Effector memory CD8-positive, alpha-beta T cell (primary cell): ENCODE data around the gene SNRNP48.

Experiments
- ATAC-seq: fragments of 150-1000 bp; cut with Tn5 transposase; replicated peaks from 2 replicates; pipeline ENCODE4 v1.10.0; 2021; ENCODE audit warnings: mild to moderate bottlenecking, moderate library complexity
- DNase-seq, 3 experiments: peaks; one replicate each; pipeline ENCODE4 v3.0.0; 2021
- H3K27ac Mint-ChIP-seq, 2 donors: one replicate each; pipeline ENCODE4 v1.8.0; 2022; ENCODE audit warnings: mild to moderate bottlenecking in 2 of 2, mixed read lengths in 2 of 2, moderate library complexity in 2 of 2
- H3K27me3 Mint-ChIP-seq, 2 donors: one replicate each; pipeline ENCODE4 v1.8.0; 2022; ENCODE audit warnings: mixed read lengths in 2 of 2
- H3K36me3 Mint-ChIP-seq: one replicate; pipeline ENCODE4 v1.8.0; 2022; ENCODE audit warnings: mild to moderate bottlenecking, moderate library complexity, mixed read lengths; ENCODE audit not compliant: insufficient read depth
- H3K4me1 Mint-ChIP-seq, 2 donors: one replicate each; pipeline ENCODE4 v1.8.0; 2022; ENCODE audit warnings: low read depth in 2 of 2, mixed read lengths in 2 of 2
- H3K4me3 Mint-ChIP-seq, 2 donors: one replicate each; pipeline ENCODE4 v1.8.0; 2022; ENCODE audit warnings: mild to moderate bottlenecking in 2 of 2, mixed read lengths in 2 of 2, moderate library complexity in 2 of 2
- H3K9me3 Mint-ChIP-seq, 2 donors: one replicate each; pipeline ENCODE4 v1.8.0; 2022; ENCODE audit warnings: mixed read lengths in 2 of 2

SNRNP48 gene

DNA sequence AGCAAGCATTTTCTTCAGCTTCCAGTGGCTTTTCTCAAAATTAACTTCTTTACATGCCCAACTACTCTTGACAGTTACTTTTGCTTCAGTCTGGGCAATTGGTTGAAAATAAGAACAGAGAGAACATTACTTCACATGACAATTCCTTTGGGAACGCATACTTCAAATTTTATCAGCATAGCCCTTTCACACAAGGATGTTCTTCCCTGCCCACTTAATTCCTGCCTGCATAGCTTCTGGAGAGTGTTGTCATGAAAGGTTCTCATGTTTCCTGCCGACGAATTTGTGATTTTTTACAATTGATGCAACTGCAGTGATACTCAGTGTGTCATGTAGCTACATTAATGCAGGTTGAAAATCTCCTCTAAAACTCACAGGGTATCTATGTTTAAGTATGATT lies 22.0 kb upstream of the SNRNP48 start:
- Mint-ChIP-seq H3K27me3 (peaks cover 75 to 91% of the 10 kb centered on the region in 2 donors), H3K4me1 (no peaks in the 10 kb centered on the region), H3K4me3 (no peak overlapping the region), H3K27ac (no peak overlapping the region), H3K9me3 (no peaks in the 10 kb centered on the region), H3K36me3 (peaks cover 2% of the 10 kb centered on the region)
- ATAC-seq (no peak), DNase-seq (no peak)

- Mint-ChIP-seq H3K27me3 (peaks cover 72 to 91% of the 10 kb centered on the region in 2 donors), H3K4me3 (no peak overlapping the region)
- no peak for DNase-seq
These were observed 20.9 kb upstream of the SNRNP48 start for GRCh38 chr6:7569082-7569481.

GRCh38 chr6:7572213-7572943 lies 17.6 kb upstream of the SNRNP48 start:
- Mint-ChIP-seq H3K9me3 (no peaks in the 10 kb centered on the region), H3K36me3 (no peaks in the 10 kb centered on the region), H3K4me1 (no peaks in the 10 kb centered on the region), H3K27ac (no peak overlapping the region), H3K4me3 (no peak overlapping the region), H3K27me3 (peaks cover 53 to 72% of the 10 kb centered on the region in 2 donors)
- ATAC-seq (no peak), DNase-seq (no peak)

More at GRCh38 chr6:7569082-7569481, 20.9 kb upstream of the SNRNP48 start:
- H3K36me3 Mint-ChIP-seq, result peaks cover 2% of the 10 kb centered on the region
- H3K27ac Mint-ChIP-seq, result no peak overlapping the region
- H3K9me3 Mint-ChIP-seq, result no peaks in the 10 kb centered on the region
- H3K4me1 Mint-ChIP-seq, result no peaks in the 10 kb centered on the region
- no peak for ATAC-seq

DNA sequence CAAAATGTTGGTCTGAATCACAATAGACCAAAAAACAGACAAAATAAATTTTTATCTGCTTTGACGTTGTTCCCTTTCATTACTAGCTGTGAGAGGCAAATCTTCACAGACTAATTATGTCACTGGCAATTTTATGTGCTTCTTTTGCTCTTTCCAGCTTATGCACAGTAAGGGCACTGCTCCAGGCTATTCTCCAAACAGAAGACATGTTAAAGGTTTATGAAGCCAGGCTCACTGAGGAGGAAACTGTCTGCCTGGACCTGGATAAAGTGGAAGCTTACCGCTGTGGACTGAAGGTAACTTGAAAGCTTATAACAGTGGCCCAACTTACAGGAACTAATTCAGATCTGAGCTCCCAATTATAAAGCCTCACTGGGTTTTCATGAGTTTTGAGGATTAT lies 15.5 kb upstream of the SNRNP48 start:
- ATAC-seq (no peak), DNase-seq (no peak)
- no peaks in the 10 kb centered on the region for H3K36me3 Mint-ChIP-seq
- H3K4me3 Mint-ChIP-seq, result no peak overlapping the region
- H3K27ac Mint-ChIP-seq, result no peak overlapping the region
- peaks cover 39 to 61% of the 10 kb centered on the region in 2 donors for H3K27me3 Mint-ChIP-seq
- no peaks in the 10 kb centered on the region for H3K9me3 Mint-ChIP-seq
- H3K4me1 Mint-ChIP-seq, result no peaks in the 10 kb centered on the region

GRCh38 chr6:7578516-7578915 lies 11.5 kb upstream of the SNRNP48 start:
- no peak overlapping the region for H3K27ac Mint-ChIP-seq
- no peaks in the 10 kb centered on the region for H3K4me1 Mint-ChIP-seq
- no peaks in the 10 kb centered on the region for H3K9me3 Mint-ChIP-seq
- ATAC-seq (no peak), DNase-seq (no peak)
- no peak overlapping the region for H3K4me3 Mint-ChIP-seq
- no peaks in the 10 kb centered on the region for H3K36me3 Mint-ChIP-seq
- H3K27me3 Mint-ChIP-seq, result peaks cover 23 to 31% of the 10 kb centered on the region in 2 donors

DNA sequence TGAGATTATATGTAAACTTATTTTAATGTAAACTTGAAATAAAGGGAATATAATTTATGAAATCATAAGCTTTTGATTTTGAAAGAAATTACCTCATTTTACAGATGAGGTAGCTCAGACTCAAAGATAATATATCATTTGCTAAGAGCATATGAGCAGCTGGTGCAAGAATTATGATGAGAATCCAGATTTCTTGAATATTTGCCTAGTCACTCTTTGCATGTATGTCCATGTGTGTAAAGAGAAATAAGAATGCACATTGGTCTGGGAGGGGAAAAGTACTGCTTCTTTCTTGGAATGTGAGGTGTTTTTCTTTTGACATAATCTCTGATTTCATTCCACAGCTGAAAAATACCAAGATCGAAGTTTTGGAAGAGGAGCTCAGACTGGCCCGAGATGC lies 11.1 kb upstream of the SNRNP48 start:
- Mint-ChIP-seq H3K4me3 (no peak overlapping the region), H3K9me3 (no peaks in the 10 kb centered on the region), H3K36me3 (no peaks in the 10 kb centered on the region), H3K27me3 (peaks cover 20 to 28% of the 10 kb centered on the region in 2 donors), H3K27ac (no peak overlapping the region), H3K4me1 (no peaks in the 10 kb centered on the region)
- ATAC-seq (no peak), DNase-seq (no peak)

DNA sequence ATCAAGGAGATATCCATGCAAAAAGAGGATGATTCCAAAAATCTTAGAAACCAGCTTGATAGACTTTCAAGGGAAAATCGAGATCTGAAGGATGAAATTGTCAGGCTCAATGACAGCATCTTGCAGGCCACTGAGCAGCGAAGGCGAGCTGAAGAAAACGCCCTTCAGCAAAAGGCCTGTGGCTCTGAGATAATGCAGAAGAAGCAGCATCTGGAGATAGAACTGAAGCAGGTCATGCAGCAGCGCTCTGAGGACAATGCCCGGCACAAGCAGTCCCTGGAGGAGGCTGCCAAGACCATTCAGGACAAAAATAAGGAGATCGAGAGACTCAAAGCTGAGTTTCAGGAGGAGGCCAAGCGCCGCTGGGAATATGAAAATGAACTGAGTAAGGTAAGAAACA lies 10.1 kb upstream of the SNRNP48 start:
- no peaks in the 10 kb centered on the region for H3K36me3 Mint-ChIP-seq
- peaks cover 20 to 31% of the 10 kb centered on the region in 2 donors for H3K27me3 Mint-ChIP-seq
- DNase-seq, result no peak
- ATAC-seq, result no peak
- H3K27ac Mint-ChIP-seq, result no peak overlapping the region
- H3K9me3 Mint-ChIP-seq, result no peaks in the 10 kb centered on the region
- no peak overlapping the region for H3K4me3 Mint-ChIP-seq
- H3K4me1 Mint-ChIP-seq, result no peaks in the 10 kb centered on the region

DNA sequence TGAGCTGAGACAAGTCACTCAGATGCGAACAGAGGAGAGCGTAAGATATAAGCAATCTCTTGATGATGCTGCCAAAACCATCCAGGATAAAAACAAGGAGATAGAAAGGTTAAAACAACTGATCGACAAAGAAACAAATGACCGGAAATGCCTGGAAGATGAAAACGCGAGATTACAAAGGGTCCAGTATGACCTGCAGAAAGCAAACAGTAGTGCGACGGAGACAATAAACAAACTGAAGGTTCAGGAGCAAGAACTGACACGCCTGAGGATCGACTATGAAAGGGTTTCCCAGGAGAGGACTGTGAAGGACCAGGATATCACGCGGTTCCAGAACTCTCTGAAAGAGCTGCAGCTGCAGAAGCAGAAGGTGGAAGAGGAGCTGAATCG lies 9.5 kb upstream of the SNRNP48 start:
- no peak for ATAC-seq
- Mint-ChIP-seq H3K4me3 (no peak overlapping the region), H3K27ac (no peak overlapping the region), H3K9me3 (no peaks in the 10 kb centered on the region), H3K27me3 (peaks cover 20 to 37% of the 10 kb centered on the region in 2 donors), H3K36me3 (no peaks in the 10 kb centered on the region), H3K4me1 (no peaks in the 10 kb centered on the region)
- DNase-seq, result no peak

- no peak for DNase-seq
- H3K36me3 Mint-ChIP-seq, result no peaks in the 10 kb centered on the region
- no peaks in the 10 kb centered on the region for H3K9me3 Mint-ChIP-seq
- no peak for ATAC-seq
- H3K27me3 Mint-ChIP-seq, result peaks cover 20 to 37% of the 10 kb centered on the region in 2 donors
- no peak overlapping the region for H3K4me3 Mint-ChIP-seq
- H3K27ac Mint-ChIP-seq, result no peak overlapping the region
- no peaks in the 10 kb centered on the region for H3K4me1 Mint-ChIP-seq
These were observed 8.9 kb upstream of the SNRNP48 start for GRCh38 chr6:7580927-7581618.

- Mint-ChIP-seq H3K4me1 (peaks cover 8 to 11% of the 10 kb centered on the region in 2 donors), H3K27me3 (peaks cover 10 to 26% of the 10 kb centered on the region in 2 donors), H3K27ac (no peak overlapping the region), H3K9me3 (no peaks in the 10 kb centered on the region), H3K36me3 (peaks cover under 1% of the 10 kb centered on the region), H3K4me3 (no peak overlapping the region)
- no peak for ATAC-seq
- DNase-seq, result no peak
These were observed 4.6 kb upstream of the SNRNP48 start for GRCh38 chr6:7585287-7585930.

DNA sequence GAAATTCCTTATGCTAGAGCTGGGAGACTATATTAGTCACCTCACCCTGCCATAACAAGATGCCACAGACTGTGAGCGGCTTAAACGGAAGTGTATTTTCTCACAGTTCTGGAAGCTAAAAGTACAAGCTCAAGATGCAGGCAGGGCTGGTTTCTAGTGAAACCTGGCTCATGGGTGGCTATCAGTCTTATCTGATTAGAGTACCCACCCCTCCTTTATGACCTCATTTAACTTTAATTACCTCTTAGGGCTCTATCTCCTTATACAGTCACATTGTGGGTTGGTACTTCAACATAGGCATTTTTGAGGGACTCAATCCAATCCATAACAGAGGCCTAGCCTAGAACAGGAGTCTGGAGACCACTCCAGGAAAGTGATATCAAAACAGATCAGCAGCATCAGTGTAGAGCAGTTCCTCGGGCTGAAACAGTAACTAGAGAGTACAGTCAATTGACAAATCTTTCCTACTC lies 2.3 kb upstream of the SNRNP48 start:
- DNase-seq, result no peak
- no peak for ATAC-seq
- Mint-ChIP-seq H3K4me3 (no peak overlapping the region), H3K27ac (no peak overlapping the region), H3K4me1 (peaks cover 23 to 27% of the 10 kb centered on the region in 2 donors), H3K9me3 (no peaks in the 10 kb centered on the region), H3K36me3 (peaks cover 4% of the 10 kb centered on the region), H3K27me3 (peaks cover 7 to 21% of the 10 kb centered on the region in 2 donors)

DNA sequence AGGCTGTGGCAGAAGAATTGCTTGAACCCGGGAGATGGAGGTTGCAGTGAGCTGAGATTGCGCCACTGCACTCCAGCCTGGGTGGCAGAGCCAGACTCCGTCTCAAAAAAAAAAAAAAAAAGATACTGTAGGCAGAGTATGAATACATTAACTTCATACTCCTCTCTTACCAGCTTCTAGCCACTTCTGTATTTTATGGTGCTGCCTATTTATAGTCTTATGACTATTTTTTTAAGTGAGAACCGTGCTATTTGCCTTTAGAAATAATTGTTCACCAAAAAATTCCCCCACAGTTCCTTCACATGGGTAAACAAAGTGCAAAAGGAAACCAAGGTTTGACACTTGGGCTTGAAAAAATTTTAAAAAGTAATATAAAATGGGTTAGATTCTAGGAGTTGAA lies 1.5 kb upstream of the SNRNP48 start:
- Mint-ChIP-seq H3K36me3 (peaks cover 4% of the 10 kb centered on the region), H3K4me3 (no peak overlapping the region), H3K27me3 (peaks cover 0 to 16% of the 10 kb centered on the region in 2 donors), H3K9me3 (no peaks in the 10 kb centered on the region), H3K4me1 (peaks cover 27 to 35% of the 10 kb centered on the region in 2 donors), H3K27ac (no peak overlapping the region)
- no peak for DNase-seq
- no peak for ATAC-seq

- H3K4me1 Mint-ChIP-seq, result peaks cover 27 to 35% of the 10 kb centered on the region in 2 donors
- peak overlapping the region; percentile 99 to 100 for H3K4me3 Mint-ChIP-seq
- peaks cover 4% of the 10 kb centered on the region for H3K36me3 Mint-ChIP-seq
- no peak for DNase-seq
- peaks cover 0 to 12% of the 10 kb centered on the region in 2 donors for H3K27me3 Mint-ChIP-seq
- peak overlapping the region; percentile 92 to 99 for H3K27ac Mint-ChIP-seq
- no peaks in the 10 kb centered on the region for H3K9me3 Mint-ChIP-seq
- no peak for ATAC-seq
These were observed 777 bp upstream of the SNRNP48 start for GRCh38 chr6:7589221-7589620.
